ENCODE data around the gene KIFC3.
A peak's percentile ranks its signal among the peaks of the same experiment; 100 is the strongest.
"Not testable (repeated sequence)": the region's sequence is repeated elsewhere in the genome, so short reads cannot be mapped to it uniquely, and the experiment has no call there.

The KIFC3 gene, protein sequence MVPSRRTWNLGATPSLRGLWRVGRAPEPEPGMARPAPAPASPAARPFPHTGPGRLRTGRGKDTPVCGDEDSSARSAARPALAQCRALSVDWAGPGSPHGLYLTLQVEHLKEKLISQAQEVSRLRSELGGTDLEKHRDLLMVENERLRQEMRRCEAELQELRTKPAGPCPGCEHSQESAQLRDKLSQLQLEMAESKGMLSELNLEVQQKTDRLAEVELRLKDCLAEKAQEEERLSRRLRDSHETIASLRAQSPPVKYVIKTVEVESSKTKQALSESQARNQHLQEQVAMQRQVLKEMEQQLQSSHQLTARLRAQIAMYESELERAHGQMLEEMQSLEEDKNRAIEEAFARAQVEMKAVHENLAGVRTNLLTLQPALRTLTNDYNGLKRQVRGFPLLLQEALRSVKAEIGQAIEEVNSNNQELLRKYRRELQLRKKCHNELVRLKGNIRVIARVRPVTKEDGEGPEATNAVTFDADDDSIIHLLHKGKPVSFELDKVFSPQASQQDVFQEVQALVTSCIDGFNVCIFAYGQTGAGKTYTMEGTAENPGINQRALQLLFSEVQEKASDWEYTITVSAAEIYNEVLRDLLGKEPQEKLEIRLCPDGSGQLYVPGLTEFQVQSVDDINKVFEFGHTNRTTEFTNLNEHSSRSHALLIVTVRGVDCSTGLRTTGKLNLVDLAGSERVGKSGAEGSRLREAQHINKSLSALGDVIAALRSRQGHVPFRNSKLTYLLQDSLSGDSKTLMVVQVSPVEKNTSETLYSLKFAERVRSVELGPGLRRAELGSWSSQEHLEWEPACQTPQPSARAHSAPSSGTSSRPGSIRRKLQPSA
- total RNA-seq = 6.6 to 11.6 reads per million in 2 experiments

DNA sequence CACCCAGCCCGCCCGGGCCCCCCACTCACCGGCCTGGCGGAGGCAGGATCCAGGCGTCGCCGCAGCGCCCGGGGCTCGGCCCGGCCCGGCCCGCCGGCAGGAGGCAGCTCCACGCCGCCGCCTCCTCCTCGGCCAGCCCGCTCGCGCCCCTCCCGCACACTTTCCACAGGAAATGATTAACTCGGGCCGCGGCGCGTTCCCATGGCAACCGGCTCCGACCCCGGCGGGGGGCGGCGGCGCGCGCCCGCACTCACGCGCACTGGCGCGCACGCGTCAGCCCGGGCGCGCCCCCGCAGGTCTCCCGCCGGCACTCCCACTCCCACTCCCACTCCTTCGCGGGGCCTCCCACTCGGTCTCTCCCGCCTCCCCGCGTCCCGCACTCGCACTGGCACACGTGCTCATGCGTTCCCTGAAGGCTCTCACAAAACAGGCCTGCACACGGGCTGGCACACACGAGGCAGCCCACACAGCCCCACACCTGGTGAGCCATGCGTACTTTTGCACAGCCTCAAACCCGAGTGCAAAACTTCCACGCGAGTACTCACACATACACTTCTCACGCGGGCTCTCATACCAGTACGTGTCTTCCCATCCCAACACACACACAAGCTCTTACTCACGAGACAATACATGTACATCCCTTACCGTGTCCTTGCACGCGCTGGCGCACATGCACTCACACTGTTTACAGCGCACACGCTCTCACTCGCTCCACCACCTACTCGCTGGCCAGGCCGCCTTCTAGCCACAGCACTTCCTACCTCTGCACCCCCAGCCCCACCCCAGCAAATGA is at the start of gene KIFC3:
TSS of gene KIFC3 (minus strand) at position 151 of the 793 bp plus-strand sequence. CDS start 4,248 bp downstream, outside the sequence.
- peak; percentile 26 for DNase-seq (ENCODE audit: low read depth)

DNA sequence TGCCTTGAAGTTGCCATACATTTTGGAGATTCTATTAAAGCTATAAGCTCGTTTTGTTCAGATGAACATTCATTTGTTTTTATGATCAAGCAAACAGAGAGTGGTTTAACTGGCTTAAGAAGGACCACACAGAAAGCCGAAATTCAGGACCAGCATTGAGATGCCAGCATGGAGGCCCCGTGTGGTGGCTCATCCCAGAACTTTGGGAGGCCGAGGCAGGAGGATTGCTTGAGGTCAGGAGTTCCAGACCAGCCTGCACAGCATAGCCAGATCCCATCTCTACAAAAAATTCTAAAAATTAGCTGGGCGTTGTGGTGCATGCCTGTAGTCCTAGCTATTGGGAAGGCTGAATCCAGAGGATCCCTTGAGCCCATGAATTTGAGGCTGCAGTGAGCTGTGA is 45.9 kb upstream of the KIFC3 start:
- no peak for DNase-seq (ENCODE audit: low read depth)

DNA sequence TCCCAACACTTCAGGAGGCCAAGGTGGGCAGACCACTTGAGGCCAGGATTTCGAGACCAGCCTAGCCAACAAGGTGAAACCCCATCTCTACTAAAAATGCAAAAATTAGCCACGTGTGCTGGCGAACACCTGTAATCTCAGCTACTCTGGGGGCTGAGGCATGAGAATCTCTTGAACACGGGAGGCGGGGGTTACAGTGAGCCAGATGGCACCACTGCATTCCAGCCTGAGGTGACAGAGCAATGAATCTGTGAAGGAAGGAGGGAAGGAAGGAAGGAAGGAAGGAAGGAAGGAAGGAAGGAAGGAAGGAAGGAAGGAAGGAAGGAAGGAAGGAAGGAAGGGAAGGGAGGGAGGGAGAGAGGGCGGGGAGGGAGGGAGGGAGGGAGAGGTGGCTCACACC is 44.6 kb upstream of the KIFC3 start:
- not testable (repeated sequence) for DNase-seq (ENCODE audit: low read depth)

DNA sequence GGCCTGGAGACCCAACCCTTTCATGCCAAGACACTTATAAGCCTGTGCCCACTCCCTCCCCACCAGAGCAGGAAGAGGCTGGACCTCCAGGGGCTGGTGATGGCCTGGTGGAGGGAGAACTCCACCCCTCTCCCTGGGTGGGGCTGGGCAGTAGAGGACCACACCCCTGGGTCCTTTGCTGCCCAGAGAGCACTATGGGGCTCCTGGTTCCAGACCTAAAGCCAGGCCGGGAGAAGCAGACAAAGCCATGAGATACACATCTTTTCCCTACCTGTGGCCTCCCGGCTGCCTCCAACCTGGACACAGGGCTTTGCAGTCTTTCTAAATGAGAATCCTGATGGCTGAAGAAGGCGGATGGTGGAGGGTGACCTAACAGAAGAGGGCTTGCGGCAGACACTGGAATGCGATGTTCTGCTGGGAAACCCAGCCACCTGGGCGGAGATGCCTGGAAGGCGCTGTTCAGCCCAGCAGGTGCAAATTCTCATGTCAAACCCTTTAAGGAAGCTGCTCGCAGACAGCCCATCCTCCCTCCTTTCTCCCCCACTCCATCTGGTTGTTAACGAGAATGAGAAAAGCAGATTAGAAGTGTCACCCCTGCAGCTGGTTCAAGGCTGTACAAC is 43.9 kb upstream of the KIFC3 start:
- DNase-seq (ENCODE audit: low read depth) = no peak

DNA sequence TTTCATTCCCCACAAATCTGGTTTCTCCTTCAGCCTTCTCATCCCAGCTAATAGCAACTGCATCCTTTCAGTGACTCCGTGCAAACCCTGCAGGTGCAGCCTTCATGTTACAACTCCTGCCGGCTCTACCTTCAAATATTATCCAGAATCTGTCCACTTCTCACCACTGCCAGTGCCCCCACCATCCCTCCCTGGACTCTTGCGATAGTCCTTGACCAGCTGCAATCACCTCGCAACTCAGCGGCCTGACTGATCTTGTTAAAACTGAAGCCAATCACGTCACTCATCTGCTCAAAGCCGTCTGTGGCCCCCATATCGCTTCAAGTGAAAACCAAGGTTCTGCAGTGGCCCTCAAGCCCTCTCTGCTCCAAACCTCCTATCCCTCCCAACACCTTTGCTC is 42.8 kb upstream of the KIFC3 start:
- DNase-seq (ENCODE audit: low read depth) = no peak

DNA sequence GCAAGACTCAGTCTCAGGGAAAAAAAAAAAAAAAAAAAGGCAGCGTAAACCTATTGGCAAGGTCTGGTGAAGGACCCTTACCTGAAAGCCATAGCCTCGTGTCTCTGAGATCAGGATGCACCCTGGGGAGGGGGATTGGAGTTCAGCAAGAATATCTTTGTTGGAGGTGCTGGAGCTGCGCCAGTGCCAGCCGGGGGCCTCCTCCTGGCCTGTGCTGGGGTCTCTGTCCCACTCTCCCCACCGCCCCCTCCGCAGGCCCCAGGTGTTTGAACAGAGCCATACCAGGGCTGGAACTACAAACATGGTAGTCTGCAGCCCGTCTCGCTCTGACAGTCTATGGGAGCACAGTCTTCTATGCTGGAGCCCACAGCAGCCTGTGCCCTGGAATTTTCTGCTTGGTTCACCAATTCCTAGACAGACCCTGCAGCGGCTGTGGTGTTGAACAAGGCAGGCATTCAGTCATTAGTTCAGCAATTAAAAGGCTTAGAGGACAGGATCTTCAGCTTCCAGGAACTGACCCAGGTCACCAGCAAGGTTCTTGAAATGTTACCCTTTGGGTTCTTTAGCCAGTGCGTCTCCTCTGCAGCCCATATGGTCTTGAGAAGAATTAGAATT is 42.2 kb upstream of the KIFC3 start:
- DNase-seq (ENCODE audit: low read depth) = no peak

DNA sequence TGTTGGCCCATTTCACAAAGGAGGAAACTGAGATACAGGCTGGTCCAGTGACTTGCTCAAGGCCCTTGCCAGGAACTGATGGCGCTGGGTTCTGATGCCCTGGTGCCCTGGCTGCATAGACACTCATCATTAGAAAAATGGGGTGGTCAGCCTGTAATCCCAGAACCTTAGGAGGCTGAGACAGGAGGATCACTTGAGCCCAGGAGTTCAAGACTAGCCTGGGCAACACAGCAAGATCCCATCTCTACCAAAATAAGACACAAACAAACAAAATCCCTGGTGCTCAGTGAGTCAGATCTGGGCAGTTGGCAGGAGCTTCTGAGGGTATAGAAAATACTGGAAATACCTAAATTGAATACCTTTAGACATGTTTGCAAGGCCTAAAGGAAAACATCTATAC is 41.1 kb upstream of the KIFC3 start:
- no peak for DNase-seq (ENCODE audit: low read depth)

DNA sequence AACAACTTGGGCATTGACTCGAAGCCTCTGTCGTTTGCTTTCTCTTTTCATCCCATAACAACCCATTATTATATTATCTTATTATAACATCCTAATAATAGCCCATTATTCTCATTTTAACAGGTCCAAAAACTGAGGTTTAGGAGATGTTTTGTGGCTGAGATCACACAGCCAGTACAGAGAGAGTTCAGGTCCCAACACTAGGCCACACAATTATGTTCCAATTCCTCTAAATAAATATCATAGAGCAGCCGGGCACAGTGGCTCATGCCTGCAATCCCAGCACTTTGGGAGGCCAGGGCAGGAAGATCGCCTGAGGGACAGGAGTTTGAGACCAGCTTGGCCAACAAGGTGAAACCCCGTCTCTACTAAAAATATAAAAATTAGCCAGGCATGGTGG is 40.3 kb upstream of the KIFC3 start:
- DNase-seq (ENCODE audit: low read depth) = no peak

DNA sequence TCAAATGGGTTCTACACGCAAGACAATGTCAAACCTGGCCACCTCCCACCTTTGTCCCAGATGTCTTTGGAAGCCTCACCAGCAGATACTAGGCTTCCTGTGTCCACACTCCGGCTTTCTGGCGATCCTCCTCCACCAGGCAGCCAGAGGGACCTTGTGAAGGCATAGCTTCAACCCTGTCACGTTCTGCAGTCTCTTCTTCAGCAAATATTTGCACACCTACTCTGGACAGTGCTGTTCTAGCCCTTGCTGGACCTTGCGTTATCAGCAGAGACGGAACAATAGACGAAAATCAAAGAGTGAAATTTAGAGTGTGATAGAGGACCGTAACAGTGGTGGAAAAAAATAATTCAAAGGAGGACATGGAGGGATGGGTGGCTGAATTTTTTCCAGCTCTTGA is 38.5 kb upstream of the KIFC3 start:
- no peak for DNase-seq (ENCODE audit: low read depth)

DNA sequence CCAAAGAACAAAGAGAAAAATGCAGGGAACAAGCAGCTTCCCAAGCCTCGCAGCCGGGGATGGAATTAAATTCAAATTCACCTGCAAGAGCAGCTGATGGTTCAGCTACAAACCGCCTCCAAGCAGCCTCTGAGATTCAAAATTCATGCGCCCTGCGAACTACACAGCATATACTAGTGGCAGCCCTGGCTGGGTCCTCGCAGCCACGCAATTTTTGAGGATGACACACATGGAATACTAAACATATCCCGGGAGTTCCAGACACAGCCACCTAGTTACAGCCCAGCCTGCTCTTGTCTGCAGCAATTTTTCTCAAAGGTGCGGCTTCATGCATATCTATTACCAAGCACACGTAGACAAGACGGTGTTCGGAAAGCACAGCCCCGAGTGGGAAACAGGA is 35.9 kb upstream of the KIFC3 start:
- no peak for DNase-seq (ENCODE audit: low read depth)

DNA sequence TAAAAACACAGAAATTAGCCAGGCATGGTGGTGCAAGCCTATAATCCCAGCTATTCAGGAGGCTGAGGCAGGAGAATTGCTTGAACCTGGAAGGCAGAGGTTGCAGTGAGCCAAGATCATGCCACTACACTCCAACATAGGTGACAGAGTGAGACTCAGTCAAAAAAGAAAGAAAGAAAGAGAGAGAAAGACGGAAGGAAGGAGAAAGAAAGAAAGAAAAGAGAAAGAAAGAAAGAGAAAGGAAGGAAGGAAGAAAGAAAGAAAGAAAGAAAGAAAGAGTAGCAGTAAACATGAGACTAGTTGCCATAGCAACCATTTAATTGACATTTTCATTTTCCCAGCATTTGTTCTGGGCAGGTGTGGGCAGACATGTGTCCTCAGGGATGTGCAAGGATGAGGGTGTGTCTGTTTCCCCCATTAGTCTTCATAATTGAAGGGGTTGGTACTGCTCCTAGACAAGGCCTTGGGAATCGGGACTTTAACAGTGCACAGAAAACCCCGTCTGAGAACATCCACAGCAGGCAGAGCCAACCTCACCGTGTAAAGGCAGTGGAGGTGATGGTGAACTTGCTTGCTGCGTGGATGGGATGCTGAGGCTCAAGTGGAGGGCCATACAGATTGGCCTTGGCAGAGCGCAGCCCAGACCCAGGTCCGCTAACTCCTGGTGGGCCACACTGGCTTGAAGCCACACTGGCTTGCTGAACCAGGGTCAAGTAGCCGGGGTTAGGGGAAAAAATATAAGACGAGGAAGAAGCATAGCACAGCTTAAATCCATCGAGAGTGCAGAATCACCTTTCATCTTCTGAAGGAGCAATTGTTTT is 35.2 kb upstream of the KIFC3 start:
- no peak for DNase-seq (ENCODE audit: low read depth)

DNA sequence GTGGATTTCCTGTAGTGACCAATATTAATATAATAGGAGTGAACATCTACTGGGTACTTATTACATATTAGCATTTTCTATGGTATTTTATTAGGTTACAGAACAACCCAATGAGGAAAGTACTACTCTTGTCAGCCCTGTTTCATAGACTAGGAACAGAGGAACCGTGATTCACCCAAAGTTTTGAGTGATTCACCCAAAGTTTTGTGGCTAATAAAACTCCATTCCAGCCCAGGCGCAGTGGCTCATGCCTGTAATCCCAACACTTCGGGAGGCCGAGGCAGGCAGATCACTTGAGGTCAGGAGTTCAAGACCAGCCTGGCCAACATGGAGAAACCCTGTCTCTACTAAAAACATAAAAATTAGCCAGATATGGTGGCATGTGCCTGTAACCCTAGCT is 33.1 kb upstream of the KIFC3 start:
- not testable (repeated sequence) for DNase-seq (ENCODE audit: low read depth)

DNA sequence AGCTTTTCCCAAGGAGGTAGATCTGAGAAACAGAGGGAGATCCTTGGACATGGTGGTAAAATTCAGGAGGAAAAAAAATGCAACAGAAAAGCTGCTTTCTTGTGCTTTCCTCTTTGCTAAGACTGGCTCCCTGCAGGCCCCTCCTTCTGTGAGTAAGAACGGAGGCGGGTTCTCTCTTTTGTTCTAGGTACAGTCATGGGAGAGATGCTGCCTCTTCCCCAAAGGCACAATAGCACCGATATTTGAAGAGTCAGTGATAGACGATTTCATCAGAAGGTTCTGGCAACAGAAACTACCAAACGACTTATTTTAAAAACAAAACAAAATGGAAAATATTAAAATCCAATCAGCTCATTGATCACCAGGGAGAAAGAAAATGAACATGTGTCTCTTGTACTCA is 32.6 kb upstream of the KIFC3 start:
- no peak for DNase-seq (ENCODE audit: low read depth)

DNA sequence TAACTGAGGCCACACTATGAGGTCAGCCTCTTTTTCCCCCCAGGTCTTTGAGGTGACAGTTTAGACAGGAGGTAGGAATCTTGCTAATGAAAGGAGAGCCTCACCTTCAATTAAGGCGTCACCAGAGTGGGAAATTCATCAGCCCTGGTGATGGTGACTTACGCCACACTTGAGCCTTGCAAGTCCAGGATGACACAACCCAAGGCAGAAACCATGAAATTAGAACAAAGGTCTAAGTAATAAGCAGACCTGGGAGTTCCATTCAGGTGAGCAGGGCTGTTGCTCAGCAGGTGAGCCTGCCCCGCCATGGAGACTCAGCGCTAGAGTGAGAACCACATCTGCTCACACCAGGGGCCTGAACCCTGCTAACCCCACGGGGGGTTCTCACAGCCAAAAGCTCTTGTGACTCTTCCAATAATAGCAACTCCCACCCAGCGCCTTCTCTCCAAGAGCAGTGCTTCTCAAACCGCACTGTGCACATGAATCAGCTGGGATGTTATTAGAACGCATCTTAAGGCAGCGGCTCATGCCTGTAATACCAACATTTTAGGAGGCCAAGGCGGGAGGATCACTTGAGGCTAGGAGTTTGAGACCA is 28.7 kb upstream of the KIFC3 start:
- DNase-seq (ENCODE audit: low read depth) = no peak

DNA sequence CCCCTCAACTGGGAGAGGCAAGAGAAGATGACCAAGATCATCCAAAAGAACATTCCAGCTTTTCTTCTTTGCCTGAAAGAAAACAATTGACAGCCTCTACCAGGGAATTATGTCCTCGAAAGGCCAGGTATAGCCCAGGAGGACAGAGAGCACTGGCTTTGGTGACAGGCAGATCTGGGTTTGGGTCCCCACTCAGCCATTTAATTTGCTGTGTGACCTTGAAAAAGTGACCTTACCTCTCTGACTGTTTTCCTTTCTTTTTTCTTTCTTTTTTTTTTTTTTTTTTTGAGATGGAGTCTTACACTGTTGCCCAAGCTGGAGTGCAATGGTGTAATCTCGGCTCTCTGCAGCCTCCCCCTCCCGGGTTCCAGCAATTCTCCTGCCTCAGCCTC is 27.7 kb upstream of the KIFC3 start:
- no peak for DNase-seq (ENCODE audit: low read depth)

DNA sequence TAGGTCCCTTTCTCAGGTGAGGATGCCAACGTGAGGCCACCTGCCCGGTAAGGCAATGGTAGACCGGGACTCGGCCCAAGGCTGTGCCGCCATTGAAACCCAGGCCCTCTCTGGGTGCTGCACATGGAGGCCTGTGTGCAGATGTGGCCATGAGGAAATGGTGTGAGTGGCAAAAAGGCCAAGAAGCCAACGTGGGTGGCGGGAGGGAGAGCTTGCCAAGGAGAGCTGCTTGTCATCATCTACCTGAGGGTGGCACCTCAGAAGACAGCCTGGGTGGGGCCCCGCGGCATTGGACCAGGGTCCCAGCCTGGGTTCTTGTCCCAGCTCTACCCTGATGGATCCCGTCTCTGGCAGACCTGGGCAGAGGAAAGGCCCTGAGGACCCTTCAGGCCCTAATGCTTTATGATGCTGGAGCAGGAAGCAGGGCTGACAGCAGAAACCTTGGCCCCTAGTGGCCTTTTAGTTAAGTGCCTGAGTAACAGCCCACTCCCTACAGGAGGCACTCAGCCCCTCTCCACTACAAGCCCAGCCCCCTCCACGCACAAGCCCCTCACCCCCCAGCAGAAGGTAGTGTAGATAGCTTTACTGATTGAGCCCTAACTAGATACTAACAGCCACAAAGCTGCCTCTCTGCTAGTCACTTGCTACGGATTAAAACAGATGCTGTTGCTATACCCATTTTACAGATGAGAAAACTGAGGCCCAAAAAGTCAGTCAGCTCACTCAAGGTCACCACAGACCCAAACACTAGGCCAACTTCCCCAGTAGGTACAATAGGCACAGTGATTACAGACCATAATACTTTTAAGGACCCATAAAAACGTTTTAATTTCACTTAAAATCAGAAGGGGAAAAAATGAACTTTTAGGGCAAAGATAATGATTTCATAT is 26.2 kb upstream of the KIFC3 start:
- DNase-seq (ENCODE audit: low read depth) = no peak

DNA sequence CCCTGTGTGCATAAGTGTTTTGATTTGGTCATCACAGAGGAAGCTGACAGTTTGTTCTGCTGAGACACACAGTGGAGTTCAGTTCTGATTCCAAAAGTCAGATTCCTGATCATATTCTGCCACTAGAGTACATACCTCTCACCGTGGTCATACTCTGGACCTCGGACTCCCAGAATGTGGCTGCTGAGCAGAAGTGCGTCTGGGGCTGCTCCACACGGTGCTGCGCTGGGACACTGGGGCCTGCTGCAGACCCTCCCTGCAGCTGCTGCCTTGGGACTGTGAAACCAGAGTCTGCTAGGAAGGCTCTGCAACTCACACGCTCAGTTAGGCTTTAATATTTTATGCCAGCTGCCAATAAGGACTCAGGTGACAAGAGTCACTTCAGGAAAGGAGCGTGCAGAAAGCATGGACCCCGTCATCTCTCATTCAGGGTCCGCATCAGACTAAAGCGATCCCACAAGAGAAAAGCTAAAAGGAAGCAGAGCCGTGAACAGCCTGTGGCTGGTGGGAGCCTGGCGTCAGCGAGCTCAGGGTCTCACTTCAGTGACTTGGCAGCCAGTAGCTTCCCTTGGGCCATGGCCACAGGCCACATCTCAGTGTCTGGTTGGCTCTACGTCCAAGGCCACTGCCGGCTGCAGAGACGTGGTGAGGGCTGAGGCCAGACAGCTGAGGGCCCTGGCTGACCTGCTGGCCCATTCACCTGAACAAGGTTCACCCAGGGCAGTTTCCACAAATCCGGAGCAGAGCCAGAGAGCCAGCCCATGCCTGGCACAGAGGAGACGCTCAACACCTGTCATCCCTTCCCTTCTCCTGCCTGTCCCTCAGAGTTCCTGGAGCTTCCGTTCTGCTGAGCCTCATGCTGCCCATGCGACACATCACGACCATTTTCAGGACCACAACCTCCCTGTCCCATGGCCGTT is 24.7 kb upstream of the KIFC3 start:
- no peak for DNase-seq (ENCODE audit: low read depth)

DNA sequence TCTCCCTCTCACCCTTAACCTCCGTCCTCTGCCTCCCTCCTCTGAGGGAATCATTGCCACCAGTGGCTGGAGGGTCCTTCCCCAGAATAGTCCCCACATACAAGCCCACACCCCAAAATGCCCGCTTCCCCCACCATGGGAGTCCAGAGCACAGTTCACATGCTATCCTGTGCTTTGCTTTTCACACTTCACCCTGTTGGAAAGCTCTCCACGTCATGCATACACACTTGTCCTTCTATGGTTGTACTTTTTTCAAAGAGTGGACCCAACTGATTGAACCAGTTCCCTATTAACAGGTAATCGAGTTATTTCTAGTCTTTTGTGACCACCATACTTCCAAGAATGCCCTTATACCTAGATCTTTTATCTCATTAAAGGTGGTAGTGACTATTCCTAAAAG is 23.8 kb upstream of the KIFC3 start:
- no peak for DNase-seq (ENCODE audit: low read depth)

All from T follicular helper cell (primary cell).